Glutamatergic neuron (in vitro differentiated cells): ENCODE data around the gene PP2D1. TPM values are rescaled to one million over a fixed set of nuclear protein-coding genes. Genes with fewer than 3 reads are reported as not detected.
"Not testable (repeated sequence)": the region's sequence is repeated elsewhere in the genome, so short reads cannot be mapped to it uniquely, and the experiment has no call there.

Experiments used
- DNase-seq: peaks from one replicate; pipeline ENCODE4 v3.0.0; 2022
- H3K27ac Mint-ChIP-seq: one replicate; pipeline ENCODE4 v1.8.0; 2020; ENCODE audit warnings: mild to moderate bottlenecking, mixed read lengths, inconsistent platforms; ENCODE audit not compliant: unreplicated experiment
- H3K27me3 Mint-ChIP-seq: one replicate; pipeline ENCODE4 v1.8.0; 2020; ENCODE audit warnings: mild to moderate bottlenecking, moderate library complexity, mixed read lengths, inconsistent platforms; ENCODE audit not compliant: unreplicated experiment
- H3K36me3 Mint-ChIP-seq: one replicate; pipeline ENCODE4 v1.8.0; 2020; ENCODE audit warnings: mild to moderate bottlenecking, mixed read lengths, inconsistent platforms; ENCODE audit not compliant: unreplicated experiment
- H3K4me1 Mint-ChIP-seq: one replicate; pipeline ENCODE4 v1.8.0; 2020; ENCODE audit warnings: mild to moderate bottlenecking, low read depth, mixed read lengths, inconsistent platforms; ENCODE audit not compliant: unreplicated experiment
- H3K4me3 Mint-ChIP-seq: one replicate; pipeline ENCODE4 v1.8.0; 2020; ENCODE audit warnings: mild to moderate bottlenecking, mixed read lengths, inconsistent platforms; ENCODE audit not compliant: unreplicated experiment
- H3K9me3 Mint-ChIP-seq: one replicate; pipeline ENCODE4 v1.8.0; 2020; ENCODE audit warnings: mild to moderate bottlenecking, moderate library complexity, mixed read lengths, inconsistent platforms; ENCODE audit not compliant: unreplicated experiment
- CTCF ChIP-seq: fragments of 200-600 bp; sonication (generic); IDR thresholded peaks from one replicate; pipeline ENCODE4 v1.5.0; 2021; ENCODE audit not compliant: partially characterized antibody, unreplicated experiment
- total RNA-seq: library from RNA; stranded (reverse); fragmentation: NEBNext Ultra II Directional; extraction: Animal tissue kit (Norgen Biotek cat#: 25700); gene quantifications from one replicate; pipeline ENCODE4 v1.2.1, GENCODE V29; 2021; ENCODE audit not compliant: unreplicated experiment

PP2D1 gene
- total RNA-seq, 1 donor from 2014 or later: not detected

DNA sequence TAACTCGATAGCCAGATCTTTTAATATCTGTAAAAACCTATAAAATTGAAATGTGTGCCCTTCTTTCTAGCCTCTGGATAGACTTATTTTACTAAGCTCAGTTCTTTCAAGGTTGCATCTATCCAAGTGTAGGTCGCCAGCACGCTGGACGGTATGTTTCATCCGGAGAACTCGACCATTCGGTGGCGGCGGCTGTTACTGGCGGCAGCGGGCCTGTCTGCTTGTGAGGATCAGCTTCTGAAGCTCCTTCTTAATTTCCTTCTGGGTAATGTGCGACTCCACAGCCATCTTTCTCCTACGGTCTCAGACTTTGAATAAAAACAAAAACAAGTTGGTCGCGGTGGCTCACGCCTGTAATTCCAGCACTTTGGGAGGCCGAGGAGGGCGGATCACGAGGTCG lies 4.1 kb downstream of the PP2D1 start:
- no peaks in the 10 kb centered on the region for H3K4me1 Mint-ChIP-seq
- no peak overlapping the region for H3K4me3 Mint-ChIP-seq

DNA sequence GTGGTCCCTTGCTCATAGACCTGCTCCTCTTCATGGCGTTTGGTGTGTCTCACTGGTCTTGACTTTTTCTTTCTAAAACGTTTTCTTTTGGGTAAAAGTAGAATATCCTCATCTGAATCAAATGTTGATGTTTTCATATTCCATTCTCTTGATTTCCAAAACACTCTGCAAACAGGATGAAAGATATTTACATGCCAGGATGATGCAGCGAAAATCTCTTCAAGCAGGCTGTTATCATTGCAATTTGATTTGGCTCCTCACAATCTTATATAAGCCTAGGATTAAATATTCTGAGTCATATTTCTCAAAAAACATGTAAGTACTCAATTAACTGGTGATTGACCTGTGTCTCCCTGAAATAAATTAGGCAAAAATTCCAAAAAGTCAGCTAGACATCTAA lies 10.1 kb downstream of the PP2D1 start:
- Mint-ChIP-seq H3K36me3 (no peaks in the 10 kb centered on the region), H3K4me3 (no peak overlapping the region), H3K27ac (no peak overlapping the region), H3K27me3 (no peaks in the 10 kb centered on the region), H3K4me1 (no peaks in the 10 kb centered on the region), H3K9me3 (no peaks in the 10 kb centered on the region)
- TF ChIP-seq CTCF: no peak
- DNase-seq: no peak

More for the DNA sequence above, 4.1 kb downstream of the PP2D1 start:
- TF ChIP-seq CTCF: no peak
- no peak for DNase-seq
- Mint-ChIP-seq H3K9me3 (no peaks in the 10 kb centered on the region), H3K27ac (no peak overlapping the region), H3K36me3 (no peaks in the 10 kb centered on the region), H3K27me3 (no peaks in the 10 kb centered on the region)

DNA sequence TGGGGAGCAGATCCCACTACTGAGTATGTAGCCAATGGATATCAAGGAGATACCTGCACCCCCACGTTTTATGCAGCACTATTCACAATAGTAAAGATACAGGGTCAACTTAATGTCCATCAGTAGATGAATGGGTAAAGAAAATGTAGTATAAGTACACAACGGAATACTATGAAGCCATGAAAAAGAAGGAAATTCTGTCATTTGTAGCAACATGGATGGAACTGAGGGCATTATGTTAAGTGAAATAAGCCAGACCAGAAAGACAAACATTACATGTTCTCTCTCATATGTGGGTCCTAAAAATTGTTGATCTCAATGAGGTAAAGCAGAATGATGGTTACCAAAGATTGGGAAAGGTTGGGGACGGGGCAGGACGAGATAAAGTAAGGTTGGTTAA lies 14.6 kb downstream of the PP2D1 start:
- Mint-ChIP-seq H3K27me3 (no peaks in the 10 kb centered on the region), H3K36me3 (no peaks in the 10 kb centered on the region), H3K9me3 (no peaks in the 10 kb centered on the region), H3K27ac (no peak overlapping the region), H3K4me1 (no peaks in the 10 kb centered on the region), H3K4me3 (no peak overlapping the region)
- no peak for DNase-seq
- TF ChIP-seq CTCF: no peak

GRCh38 chr3:19994796-19995195 lies 17.3 kb downstream of the PP2D1 start:
- Mint-ChIP-seq H3K36me3 (no peaks in the 10 kb centered on the region), H3K27ac (no peak overlapping the region), H3K4me1 (no peaks in the 10 kb centered on the region), H3K9me3 (no peaks in the 10 kb centered on the region), H3K4me3 (no peak overlapping the region), H3K27me3 (no peaks in the 10 kb centered on the region)
- no peak for DNase-seq
- no peak for TF ChIP-seq CTCF

- DNase-seq, H3K36me3 Mint-ChIP-seq, H3K27ac Mint-ChIP-seq, H3K4me3 Mint-ChIP-seq, H3K9me3 Mint-ChIP-seq, H3K4me1 Mint-ChIP-seq, H3K27me3 Mint-ChIP-seq: not testable (repeated sequence)
These were observed 23.2 kb downstream of the PP2D1 start for GRCh38 chr3:19988904-19989303.

DNA sequence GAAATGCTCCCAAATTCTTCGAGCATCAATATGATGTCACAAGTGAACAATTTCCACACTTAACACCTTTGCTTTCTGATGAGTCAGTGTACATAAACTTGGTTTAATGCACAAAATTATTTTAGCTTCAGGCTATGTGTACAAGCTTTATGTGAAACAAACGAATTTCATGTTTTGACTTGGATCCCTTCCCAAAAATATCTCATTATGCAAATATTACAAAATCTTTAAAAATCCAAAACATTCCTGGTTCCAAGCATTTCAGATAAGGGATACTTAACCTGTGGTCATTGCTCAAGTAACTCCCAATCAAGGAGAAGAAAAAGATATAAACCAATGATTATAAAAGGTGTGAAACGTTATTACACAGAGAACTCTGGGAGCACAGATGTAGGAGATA lies 40.0 kb downstream of the PP2D1 start:
- no peaks in the 10 kb centered on the region for H3K9me3 Mint-ChIP-seq
- no peak overlapping the region for H3K27ac Mint-ChIP-seq
- no peak for TF ChIP-seq CTCF
- DNase-seq: no peak
- no peaks in the 10 kb centered on the region for H3K4me1 Mint-ChIP-seq
- no peaks in the 10 kb centered on the region for H3K36me3 Mint-ChIP-seq
- H3K4me3 Mint-ChIP-seq: no peak overlapping the region
- no peaks in the 10 kb centered on the region for H3K27me3 Mint-ChIP-seq
